Left lung (tissue), 10 donors: ENCODE measurements around the gene TMEM255B. TPM values are rescaled to one million over a fixed set of nuclear protein-coding genes. Genes with fewer than 3 reads are reported as not detected.

Experiments used
- ATAC-seq: fragments of 200-7000 bp; cut with Tn5 transposase; one replicate; pipeline ENCODE4 v1.9.1; 2020; ENCODE audit warnings: moderate library complexity
- DNase-seq, 4 donors: peaks; one replicate each; pipeline ENCODE4 v3.0.0-alpha.2; 2013 to 2020
- H3K27ac ChIP-seq, 2 donors: fragments of 200-600 bp; sonication (generic) in 1 of 2; one replicate each; pipeline versions ENCODE4 v1.5.0 to v1.8.0; 2020 to 2021
- H3K27me3 ChIP-seq, 2 donors: fragments of 200-600 bp; sonication (generic) in 1 of 2; one replicate each; pipeline versions ENCODE4 v1.5.0 to v1.8.0; 2020 to 2021
- H3K36me3 ChIP-seq, 2 donors: fragments of 200-600 bp; sonication (generic) in 1 of 2; one replicate each; pipeline versions ENCODE4 v1.5.0 to v1.8.0; 2020 to 2021
- H3K4me1 ChIP-seq, 2 donors: fragments of 200-600 bp; one replicate each; pipeline ENCODE4 v1.8.0; 2021
- H3K4me3 ChIP-seq, 2 donors: fragments of 200-600 bp; sonication (generic) in 1 of 2; one replicate each; pipeline versions ENCODE4 v1.5.0 to v1.8.0; 2020 to 2021; ENCODE audit warnings: mild to moderate bottlenecking in 1 of 2
- H3K9me3 ChIP-seq, 2 donors: fragments of 200-600 bp; sonication (generic) in 1 of 2; one replicate each; pipeline versions ENCODE4 v1.5.0 to v1.8.0; 2020 to 2021
- CTCF ChIP-seq, 2 donors: fragments of 200-600 bp; sonication (generic) in 1 of 2; IDR thresholded peaks; one replicate each; pipeline versions ENCODE4 v1.5.0 to v1.8.0; 2021; ENCODE audit warnings: antibody characterized with exemption in 2 of 2
- intact Hi-C, 2 donors: fragments of 100-400 bp; cut with DNase I; formaldehyde crosslinking; loops; one replicate each; pipeline versions ENCODE4 v1.11.2 to v1.14.2; 2022
- polyA plus RNA-seq, 6 donors: library from polyadenylated mRNA; unstranded; fragments of 120-200 nt; gene quantifications; one replicate each; pipeline ENCODE4 v1.2.1, GENCODE V29; 2013; ENCODE audit not compliant: insufficient read length in 6 of 6
- total RNA-seq, 2 donors: library from RNA; stranded (reverse); fragmentation: NEBNext Ultra II Directional; extraction: Animal tissue kit (Norgen Biotek cat#: 25700); gene quantifications; one replicate each; pipeline ENCODE4 v1.2.1, GENCODE V29; 2021
- donor health status: DM: no; HTN: yes; CAD: no.
- donor health status: DM: no; HTN: no; CAD: no.

The TMEM255B gene
- total and polyA plus RNA-seq, 8 donors = 10.4 to 30.7 (median 15.7) TPM

GRCh38 chr13:113843063-113843654 lies 84.1 kb downstream of the TMEM255B start:
- Histone ChIP-seq H3K36me3 (peaks cover 0 to 25% of the 10 kb centered on the region in 2 donors), H3K9me3 (no peaks in the 10 kb centered on the region), H3K4me3 (no peak overlapping the region), H3K27ac (peak overlapping the region in 1 of 2 donors; percentile 55), H3K27me3 (no peaks in the 10 kb centered on the region), H3K4me1 (peaks cover 14 to 16% of the 10 kb centered on the region in 2 donors)
- no peak for TF ChIP-seq CTCF (IDR thresholded peaks at IDR 0.05)
- no peak for ATAC-seq
- intact Hi-C loops = no loop called here
- peak in 1 of 4 donors; percentile 63 for DNase-seq

GRCh38 chr13:113843864-113844556 lies 85.0 kb downstream of the TMEM255B start:
- no peak overlapping the region for H3K4me3 ChIP-seq
- H3K36me3 ChIP-seq = peaks cover 0 to 25% of the 10 kb centered on the region in 2 donors
- DNase-seq (peak in 2 of 4 donors; percentile 29 to 69), ATAC-seq (no peak)
- peak overlapping the region in 1 of 2 donors; percentile 55 for H3K27ac ChIP-seq
- TF ChIP-seq CTCF (IDR thresholded peaks at IDR 0.05) = no peak
- no peaks in the 10 kb centered on the region for H3K27me3 ChIP-seq
- intact Hi-C loops = no loop called here
- peaks cover 7 to 15% of the 10 kb centered on the region in 2 donors for H3K4me1 ChIP-seq
- H3K9me3 ChIP-seq = no peaks in the 10 kb centered on the region

GRCh38 chr13:113845055-113845454 lies 86.0 kb downstream of the TMEM255B start:
- no peak for TF ChIP-seq CTCF (IDR thresholded peaks at IDR 0.05)
- Histone ChIP-seq H3K4me1 (peaks cover 3 to 15% of the 10 kb centered on the region in 2 donors), H3K36me3 (peaks cover 0 to 25% of the 10 kb centered on the region in 2 donors), H3K27me3 (no peaks in the 10 kb centered on the region), H3K27ac (peak overlapping the region in 1 of 2 donors; percentile 55), H3K4me3 (no peak overlapping the region), H3K9me3 (no peaks in the 10 kb centered on the region)
- intact Hi-C loops = no loop called here
- DNase-seq = peak in 2 of 4 donors; percentile 24 to 56
- ATAC-seq = no peak

GRCh38 chr13:113845723-113846635 lies 87.0 kb downstream of the TMEM255B start:
- no peak for TF ChIP-seq CTCF (IDR thresholded peaks at IDR 0.05)
- DNase-seq (peak in 1 of 4 donors; percentile 24), ATAC-seq (no peak)
- Histone ChIP-seq H3K9me3 (no peaks in the 10 kb centered on the region), H3K4me1 (peaks cover 0 to 15% of the 10 kb centered on the region in 2 donors), H3K27ac (no peak overlapping the region), H3K27me3 (no peaks in the 10 kb centered on the region), H3K36me3 (peaks cover 0 to 25% of the 10 kb centered on the region in 2 donors), H3K4me3 (no peak overlapping the region)
- intact Hi-C loops = no loop called here
